ENCODE results near the gene DNTT.

DNA sequence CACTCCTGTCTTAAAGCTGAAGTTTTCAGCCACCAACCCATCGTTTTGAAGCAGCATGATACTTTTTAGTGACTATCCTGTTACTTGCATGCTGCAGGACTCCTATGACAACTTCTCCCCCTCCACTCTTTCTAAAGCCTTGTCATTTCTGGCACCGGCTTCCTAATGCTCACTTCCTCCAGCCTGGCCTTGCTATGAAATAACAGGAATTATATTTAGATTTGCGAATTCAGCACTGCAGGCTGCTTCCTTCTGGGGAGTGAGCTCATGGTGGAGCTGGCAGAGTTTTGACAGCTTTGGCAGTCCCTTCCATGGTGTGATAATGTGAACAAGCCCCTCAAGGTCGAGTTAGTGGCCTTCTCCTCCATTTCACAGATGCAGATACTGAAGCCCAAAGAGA lies 46.3 kb upstream of the DNTT start:
- TF ChIP-seq CTCF (IDR thresholded peaks at IDR 0.05; ENCODE audit: insufficient read depth, low read length) (no peak), POLR2AphosphoS5 (IDR thresholded peaks at IDR 0.05; ENCODE audit: low read depth) (no peak), GABPA (IDR thresholded peaks at IDR 0.05; ENCODE audit: low read depth) (no peak)

Data from HL-60 (cell line).